HG02884 (cell line): ENCODE results near the gene IL9R.
"Not testable (repeated sequence)": the region's sequence is repeated elsewhere in the genome, so short reads cannot be mapped to it uniquely, and the experiment has no call there.

Experiments used
- ATAC-seq: cut with Tn5 transposase; IDR thresholded peaks from one replicate; pipeline ENCODE4 v1.9.1; 2021; ENCODE audit warnings: mild to moderate bottlenecking, moderate library complexity; ENCODE audit not compliant: unreplicated experiment

IL9R gene

GRCh38 chrX:156029296-156029695, 31.8 kb downstream of the IL9R start:
- ATAC-seq, result not testable (repeated sequence)

GRCh38 chrX:156029707-156030442, 32.4 kb downstream of the IL9R start:
- not testable (repeated sequence) for ATAC-seq

GRCh38 chrX:156030474-156030873, 33.0 kb downstream of the IL9R start:
- not testable (repeated sequence) for ATAC-seq
